Mesenteric fat pad (tissue), 1 donor: ENCODE data around the gene LINGO4. TPM values are rescaled to one million over a fixed set of nuclear protein-coding genes. Genes with fewer than 3 reads are reported as not detected.

ENCODE experiments used
- total RNA-seq: library from RNA; stranded (reverse); fragmentation: NEBNext Ultra II Directional; extraction: Animal tissue kit (Norgen Biotek cat#: 25700); gene quantifications from one replicate; pipeline ENCODE4 v1.2.1, GENCODE V29; 2021
- donor health status: DM: yes; HTN: yes; CAD: no.

The LINGO4 gene
- total RNA-seq, 1 donor from 2014 or later, result not detected

Other genes starting within 250 kb of the LINGO4 start
- gene SNX27, start 193.4 kb downstream of the LINGO4 start, total RNA-seq, result 40.4 TPM
- not detected for gene CELF3, start 88.6 kb downstream of the LINGO4 start, total RNA-seq
- gene RIIAD1, start 83.9 kb downstream of the LINGO4 start, total RNA-seq, result not detected
- 42.5 TPM for gene MRPL9, start 41.9 kb downstream of the LINGO4 start, total RNA-seq
- 4.9 TPM for gene TDRKH, start 14.9 kb downstream of the LINGO4 start, total RNA-seq
- gene RORC, start 26.4 kb upstream of the LINGO4 start, total RNA-seq, result 0.10 TPM
- not detected for gene C2CD4D, start 34.4 kb upstream of the LINGO4 start, total RNA-seq
- gene THEM5, start 48.3 kb upstream of the LINGO4 start, total RNA-seq, result not detected
- gene THEM4, start 104.1 kb upstream of the LINGO4 start, total RNA-seq, result 14.8 TPM
- 650 TPM for gene S100A10, start 188.4 kb upstream of the LINGO4 start, total RNA-seq
- 750 TPM for gene S100A11, start 231.6 kb upstream of the LINGO4 start, total RNA-seq